A549 (cell line): ENCODE data around the gene APLP2. TPM values are rescaled to one million over a fixed set of nuclear protein-coding genes. Genes with fewer than 3 reads are reported as not detected.

Source experiments
- ATAC-seq, 2 experiments: fragments of 200-7000 bp in 1 of 2; fragments of >200 bp in 1 of 2; cut with Nextera tagmentation in 1 of 2; cut with Tn5 transposase in 1 of 2; 3 replicates each; pipeline versions ENCODE4 v1.8.0 to v1.9.1; 2018 to 2020; ENCODE audit warnings: mild to moderate bottlenecking in 1 of 2, moderate library complexity in 1 of 2
- CTCF ChIA-PET: fragments of 300-600 bp; sonication (Branson Sonifier 250); formaldehyde crosslinking; extraction: SDS; loops from one replicate; lab custom pipeline; 2021; ENCODE audit warnings: antibody characterized with exemption, inconsistent platforms; lab: Yijun Ruan, JAX
- POLR2A ChIA-PET: fragments of 350-600 bp; formaldehyde crosslinking; extraction: SDS; loops from one replicate; lab custom pipeline; 2021; ENCODE audit warnings: antibody characterized with exemption, inconsistent platforms; lab: Yijun Ruan, JAX
- DNase-seq, 2 experiments: peaks; one replicate each; pipeline versions ENCODE4 v3.0.0 to v3.0.0-alpha.2; 2011 to 2016; ENCODE audit warnings: low read depth in 1 of 2, low spot score in 1 of 2
- FAIRE-seq: peaks from 2 replicates; lab custom pipeline; 2011; peaks lifted over from hg19 to GRCh38; lab: Jason Lieb, UNC
- H3K27ac ChIP-seq, 2 experiments: fragments of >200 bp; sonication (Bioruptor Twin); formaldehyde crosslinking; 3 replicates each; pipeline ENCODE4 v1.5.1; 2016 to 2017
- H3K4me1 ChIP-seq: fragments of >200 bp; sonication (Bioruptor Twin); formaldehyde crosslinking; 3 replicates; pipeline ENCODE4 v1.6.1; 2016
- H3K4me2 ChIP-seq: fragments of >200 bp; sonication (Bioruptor Twin); formaldehyde crosslinking; 3 replicates; pipeline ENCODE4 v1.6.1; 2016
- H3K4me3 ChIP-seq: fragments of >200 bp; sonication (Bioruptor Twin); formaldehyde crosslinking; 3 replicates; pipeline ENCODE4 v1.5.1; 2016
- H3K9me3 ChIP-seq: fragments of >200 bp; sonication (Bioruptor Twin); formaldehyde crosslinking; 3 replicates; pipeline ENCODE4 v1.6.1; 2016
- ATOH8 ChIP-seq: fragments of 250-450 bp; sonication (Bioruptor Pico); IDR thresholded peaks from 2 replicates; pipeline ENCODE4 v1.5.0; 2020; ENCODE audit warnings: low read depth, mild to moderate bottlenecking, moderate library complexity
- CBX2 ChIP-seq: fragments of 200-600 bp; sonication (generic); IDR thresholded peaks from 2 replicates; pipeline ENCODE4 v1.6.1; 2016; ENCODE audit warnings: low read depth, mild to moderate bottlenecking, borderline replicate concordance
- CBX8 ChIP-seq: fragments of 200-600 bp; sonication (generic); IDR thresholded peaks from 2 replicates; pipeline ENCODE4 v1.6.1; 2016
- CEBPB ChIP-seq, 2 experiments: fragments of >200 bp in 1 of 2; sonication (Bioruptor Twin) in 1 of 2; formaldehyde crosslinking in 1 of 2; IDR thresholded peaks; 2 replicates each; pipeline ENCODE4 v1.6.1; 2012 to 2016
- EHF ChIP-seq: fragments of 250-450 bp; sonication (Bioruptor Pico); IDR thresholded peaks from 2 replicates; pipeline ENCODE4 v1.5.0; 2020; ENCODE audit warnings: mild to moderate bottlenecking
- EHMT2 ChIP-seq: fragments of 200-600 bp; sonication (generic); IDR thresholded peaks from 2 replicates; pipeline ENCODE4 v1.6.1; 2016; ENCODE audit warnings: antibody characterized with exemption, low read depth, mild to moderate bottlenecking, moderate library complexity
- ESRRA ChIP-seq: fragments of 150-350 bp; IDR thresholded peaks from 2 replicates; pipeline ENCODE4 v1.6.1; 2014; ENCODE audit warnings: mild to moderate bottlenecking, low read length, borderline replicate concordance
- FOSL2 ChIP-seq, 2 experiments: fragments of 450-650 bp in 1 of 2; fragments of >200 bp in 1 of 2; sonication (Bioruptor Twin) in 1 of 2; formaldehyde crosslinking; IDR thresholded peaks; 2 replicates each; pipeline versions ENCODE4 v1.5.0 to v1.6.1; 2016 to 2020; ENCODE audit warnings: mild to moderate bottlenecking in 1 of 2, moderate library complexity in 1 of 2
- FOXS1 ChIP-seq: fragments of 250-450 bp; sonication (Bioruptor Pico); IDR thresholded peaks from 2 replicates; pipeline ENCODE4 v1.5.0; 2020; ENCODE audit warnings: mild to moderate bottlenecking, moderate library complexity
- HES2 ChIP-seq: fragments of >200 bp; sonication (Bioruptor Twin); formaldehyde crosslinking; IDR thresholded peaks from 2 replicates; pipeline ENCODE4 v1.6.1; 2016
- HMGXB4 ChIP-seq: fragments of 250-450 bp; sonication (Bioruptor Pico); IDR thresholded peaks from 2 replicates; pipeline ENCODE4 v1.5.0; 2021; ENCODE audit warnings: mild to moderate bottlenecking, moderate library complexity, borderline replicate concordance
- HOXA7 ChIP-seq: fragments of 250-450 bp; sonication (Bioruptor Pico); IDR thresholded peaks from 2 replicates; pipeline ENCODE4 v1.5.0; 2020; ENCODE audit warnings: mild to moderate bottlenecking, moderate library complexity
- JUN ChIP-seq, 2 experiments: fragments of >200 bp; sonication (Bioruptor Twin); formaldehyde crosslinking; IDR thresholded peaks; 2 replicates in 1 of 2; 3 replicates in 1 of 2; pipeline ENCODE4 v1.6.1; 2016 to 2017
- JUNB ChIP-seq: fragments of >200 bp; sonication (Bioruptor Twin); formaldehyde crosslinking; IDR thresholded peaks from 2 replicates; pipeline ENCODE4 v1.6.1; 2016
- KDM5A ChIP-seq: fragments of 200-600 bp; sonication (generic); IDR thresholded peaks from 2 replicates; pipeline ENCODE4 v1.6.1; 2016; ENCODE audit warnings: antibody characterized with exemption, mild to moderate bottlenecking
- MAX ChIP-seq: IDR thresholded peaks from 2 replicates; pipeline ENCODE4 v1.6.1; 2012
- MYC ChIP-seq: IDR thresholded peaks from 2 replicates; pipeline ENCODE4 v1.6.1; 2012; ENCODE audit warnings: mild to moderate bottlenecking, inconsistent platforms, low read length, improper control_type of control experiment, borderline replicate concordance
- NR3C1 ChIP-seq: fragments of >200 bp; sonication (Bioruptor Twin); formaldehyde crosslinking; IDR thresholded peaks from 3 replicates; pipeline ENCODE4 v1.6.1; 2017
- PHF8 ChIP-seq: fragments of 200-600 bp; sonication (generic); IDR thresholded peaks from 2 replicates; pipeline ENCODE4 v1.6.1; 2016; ENCODE audit warnings: low read depth, mild to moderate bottlenecking, antibody characterized with exemption, moderate library complexity, borderline replicate concordance
- POLR2A ChIP-seq: IDR thresholded peaks from 2 replicates; pipeline ENCODE4 v1.6.1; 2012; ENCODE audit warnings: mild to moderate bottlenecking, low read length
- POLR2AphosphoS2 ChIP-seq: conservative IDR thresholded peaks from 2 replicates; pipeline ENCODE4 v1.6.1; 2012; ENCODE audit warnings: low read length, improper control_type of control experiment, inconsistent platforms
- RAD21 ChIP-seq, 2 experiments: fragments of >200 bp in 1 of 2; sonication (Bioruptor Twin) in 1 of 2; formaldehyde crosslinking in 1 of 2; IDR thresholded peaks in 1 of 2; conservative IDR thresholded peaks in 1 of 2; 2 replicates in 1 of 2; 3 replicates in 1 of 2; pipeline ENCODE4 v1.6.1; 2012 to 2018; ENCODE audit warnings: inconsistent platforms in 1 of 2
- RARB ChIP-seq: fragments of 250-450 bp; sonication (Bioruptor Pico); IDR thresholded peaks from 2 replicates; pipeline ENCODE4 v1.8.0; 2021; ENCODE audit warnings: mild to moderate bottlenecking, moderate library complexity
- RCOR1 ChIP-seq: fragments of 150-350 bp; IDR thresholded peaks from 2 replicates; pipeline ENCODE4 v1.6.1; 2014; ENCODE audit warnings: antibody characterized with exemption, low read length, low read depth
- SMC3 ChIP-seq: fragments of >200 bp; sonication (Bioruptor Twin); formaldehyde crosslinking; IDR thresholded peaks from 3 replicates; pipeline ENCODE4 v1.6.1; 2018; ENCODE audit warnings: inconsistent platforms
- SREBF2 ChIP-seq: fragments of 450-650 bp; IDR thresholded peaks from 2 replicates; pipeline ENCODE4 v1.6.1; 2014; ENCODE audit warnings: mild to moderate bottlenecking, moderate library complexity
- ZFP36 ChIP-seq: fragments of 450-650 bp; IDR thresholded peaks from 2 replicates; pipeline ENCODE4 v1.6.1; 2014; ENCODE audit warnings: borderline replicate concordance; ENCODE audit not compliant: partially characterized antibody
- ZNF302 ChIP-seq: fragments of 250-450 bp; sonication (Bioruptor Pico); IDR thresholded peaks from 2 replicates; pipeline ENCODE4 v1.9.0; 2021; ENCODE audit warnings: inconsistent platforms, mild to moderate bottlenecking, moderate library complexity
- ZSCAN20 ChIP-seq: fragments of 250-450 bp; sonication (Bioruptor Pico); IDR thresholded peaks from 2 replicates; pipeline ENCODE4 v1.8.0; 2022; ENCODE audit warnings: mild to moderate bottlenecking, moderate library complexity
- WGBS: methylation state at CpG from one replicate; pipeline ENCODE4 v1.1.6; 2017; ENCODE audit errors: missing lambda C conversion rate; 5-methylcytosine and 5-hydroxymethylcytosine counted together
- polyA plus RNA-seq, 4 experiments: library from polyadenylated mRNA; depleted of rRNA in 3 of 4; stranded (reverse); fragments of >200 nt; fragmentation: RNase III in 1 of 4; extraction: RNeasy Plus Mini Kit Qiagen cat#74134 plus additional on column Dnase treatment in 1 of 4; gene quantifications; 2 replicates in 3 of 4; 3 replicates in 1 of 4; pipeline ENCODE4 v1.2.3, GENCODE V29; 2011 to 2017

Gene APLP2
- polyA plus RNA-seq, 2 of the 4 experiments (the other 2 are of a cell fraction) = 166 to 203 TPM

GRCh38 chr11:130078080-130078479, 8.4 kb downstream of the APLP2 start:
- no peak overlapping the region for H3K4me3 ChIP-seq
- no peak overlapping the region for H3K27ac ChIP-seq
- no peak for DNase-seq
- no peaks in the 10 kb centered on the region for H3K9me3 ChIP-seq
- no peak for ATAC-seq
- no peaks in the 10 kb centered on the region for H3K4me1 ChIP-seq
- H3K4me2 ChIP-seq = no peak overlapping the region
- no peak for TF ChIP-seq HES2
- TF ChIP-seq HOXA7 = no peak
- TF ChIP-seq FOSL2 (IDR thresholded peaks at IDR 0.05) = no peak
- TF ChIP-seq FOSL2 (CRISPR knock-in tag; IDR thresholded peaks at IDR 0.05) = no peak
- no peak for TF ChIP-seq FOXS1 (CRISPR knock-in tag)
- no peak for TF ChIP-seq MYC
- no peak for TF ChIP-seq ZSCAN20 (CRISPR knock-in tag)
- no peak for TF ChIP-seq JUN (IDR thresholded peaks at IDR 0.05)
- TF ChIP-seq ATOH8 (CRISPR knock-in tag) = no peak
- TF ChIP-seq PHF8 = no peak
- TF ChIP-seq SREBF2 = no peak
- no peak for TF ChIP-seq RCOR1
- no peak for TF ChIP-seq ZNF302 (CRISPR knock-in tag)
- TF ChIP-seq ESRRA = no peak
- no peak for TF ChIP-seq CBX2
- TF ChIP-seq HMGXB4 (CRISPR knock-in tag) = no peak
- TF ChIP-seq EHF (CRISPR knock-in tag) = no peak
- TF ChIP-seq ZFP36 = no peak
- TF ChIP-seq RAD21 (conservative IDR thresholded peaks at IDR 0.05 in 1 of 2, IDR thresholded peaks at IDR 0.05 in 1 of 2) = no peak
- TF ChIP-seq SMC3 = no peak
- no peak for TF ChIP-seq MAX
- ChIA-PET POLR2A (no interaction called here), CTCF (interaction anchor here (0.6 to 1.3 kb wide), 6 partner anchors 10 to 74 kb away, joined by 3 to 5 read pairs (median 4); no protein-coding TSS in a partner anchor)
- 82% methylated on average over 6 of the region's 6 CpGs for WGBS
- FAIRE-seq = no peak

GRCh38 chr11:130085671-130086290, 16.1 kb downstream of the APLP2 start:
- DNase-seq = no peak
- no peak overlapping the region for H3K4me3 ChIP-seq
- no peak overlapping the region for H3K27ac ChIP-seq
- no peak overlapping the region for H3K4me2 ChIP-seq
- H3K4me1 ChIP-seq = peaks cover 10% of the 10 kb centered on the region
- TF ChIP-seq HES2 (no peak), CBX2 (no peak), ESRRA (no peak), RARB (CRISPR knock-in tag) (no peak), EHMT2 (no peak), JUNB (no peak), POLR2A (no peak), NR3C1 (no peak), CEBPB (IDR thresholded peaks at IDR 0.05) (no peak), FOSL2 (IDR thresholded peaks at IDR 0.05) (no peak), FOSL2 (CRISPR knock-in tag; IDR thresholded peaks at IDR 0.05) (no peak), RAD21 (conservative IDR thresholded peaks at IDR 0.05 in 1 of 2, IDR thresholded peaks at IDR 0.05 in 1 of 2) (no peak), SMC3 (no peak), POLR2AphosphoS2 (no peak), CBX8 (no peak), HOXA7 (no peak), KDM5A (no peak), RCOR1 (no peak)
- CTCF ChIA-PET = interaction anchor here (1.1 kb wide), 1 partner anchor 164 kb away, joined by 3 read pairs; no protein-coding TSS in a partner anchor
- WGBS = 95% methylated on average over 6 of the region's 6 CpGs
- no peak for ATAC-seq
- H3K9me3 ChIP-seq = no peaks in the 10 kb centered on the region
- POLR2A ChIA-PET = no interaction called here
- FAIRE-seq = no peak
